SU-DHL-6 (cell line): ENCODE results near the gene OSCAR.

ENCODE experiments used
- H2AFZ ChIP-seq: fragments of 200-600 bp; sonication (generic); 2 replicates; pipeline ENCODE4 v1.6.1; 2014; ENCODE audit warnings: low read depth, mild to moderate bottlenecking, moderate library complexity, mixed read lengths, antibody characterized with exemption, low read length; ENCODE audit not compliant: severe bottlenecking
- H3F3A ChIP-seq: fragments of 200-600 bp; shearing (Covaris generic); 2 replicates; pipeline ENCODE4 v1.6.0; 2016; ENCODE audit warnings: antibody characterized with exemption, mild to moderate bottlenecking; ENCODE audit not compliant: insufficient read depth
- H3K27ac ChIP-seq: fragments of 200-600 bp; sonication (generic); 2 replicates; pipeline ENCODE4 v1.5.1; 2016; ENCODE audit warnings: low read depth, mild to moderate bottlenecking, low read length, moderate library complexity, mixed read lengths
- H3K27me3 ChIP-seq: fragments of 200-600 bp; sonication (generic), shearing (Covaris generic); 2 replicates; pipeline ENCODE4 v1.6.0; 2014; ENCODE audit warnings: mild to moderate bottlenecking, low read length
- H3K36me3 ChIP-seq: fragments of 200-600 bp; sonication (generic); 2 replicates; pipeline ENCODE4 v1.6.1; 2014; ENCODE audit warnings: mild to moderate bottlenecking, low read length, mixed read lengths
- H3K4me2 ChIP-seq: fragments of 300-600, 200-600 bp; shearing (Covaris generic), sonication (generic); 2 replicates; pipeline ENCODE4 v1.6.0; 2014; ENCODE audit warnings: low read length, low read depth, mild to moderate bottlenecking; ENCODE audit not compliant: poor library complexity, severe bottlenecking
- H3K4me3 ChIP-seq: fragments of 200-600 bp; sonication (generic); 2 replicates; pipeline ENCODE4 v1.5.1; 2014; ENCODE audit warnings: antibody characterized with exemption, low read length, mild to moderate bottlenecking, mixed read lengths; ENCODE audit not compliant: insufficient read depth, poor library complexity, severe bottlenecking
- H3K79me2 ChIP-seq: fragments of 200-600 bp; sonication (generic); 2 replicates; pipeline ENCODE4 v1.6.1; 2014; ENCODE audit warnings: mild to moderate bottlenecking, low read length, moderate library complexity; ENCODE audit not compliant: insufficient read depth
- H3K9ac ChIP-seq: fragments of 200-600 bp; sonication (generic); 2 replicates; pipeline ENCODE4 v1.7.0; 2014; ENCODE audit warnings: mild to moderate bottlenecking, low read length
- H3K9me2 ChIP-seq: fragments of 200-600 bp; sonication (generic); replicated peaks from 2 replicates; pipeline ENCODE4 v1.6.1; 2014; ENCODE audit warnings: low read length; ENCODE audit not compliant: insufficient read depth
- H3K9me3 ChIP-seq: fragments of 200-600 bp; sonication (generic); 2 replicates; pipeline ENCODE4 v1.6.1; 2014; ENCODE audit warnings: low read length, mixed read lengths; ENCODE audit not compliant: insufficient read depth
- H4K20me1 ChIP-seq: fragments of 200-600 bp; sonication (generic); 2 replicates; pipeline ENCODE4 v1.6.1; 2014; ENCODE audit warnings: low read depth, mild to moderate bottlenecking, antibody characterized with exemption, low read length, moderate library complexity, mixed read lengths
- EZH2phosphoT487 ChIP-seq: fragments of 200-600 bp; sonication (generic), shearing (Covaris generic); conservative IDR thresholded peaks from 2 replicates; pipeline ENCODE4 v1.6.1; 2018; ENCODE audit warnings: mild to moderate bottlenecking, antibody characterized with exemption, low read length, moderate library complexity, mixed read lengths
- TF ChIP-seq, protein P1 (sequence below): fragments of 200-600 bp; sonication (generic); IDR thresholded peaks from one replicate; pipeline ENCODE4 v1.5.1; 2017; ENCODE audit warnings: antibody characterized with exemption, mild to moderate bottlenecking, low read length, moderate library complexity; ENCODE audit not compliant: insufficient read depth, poor library complexity, severe bottlenecking

OSCAR gene

DNA sequence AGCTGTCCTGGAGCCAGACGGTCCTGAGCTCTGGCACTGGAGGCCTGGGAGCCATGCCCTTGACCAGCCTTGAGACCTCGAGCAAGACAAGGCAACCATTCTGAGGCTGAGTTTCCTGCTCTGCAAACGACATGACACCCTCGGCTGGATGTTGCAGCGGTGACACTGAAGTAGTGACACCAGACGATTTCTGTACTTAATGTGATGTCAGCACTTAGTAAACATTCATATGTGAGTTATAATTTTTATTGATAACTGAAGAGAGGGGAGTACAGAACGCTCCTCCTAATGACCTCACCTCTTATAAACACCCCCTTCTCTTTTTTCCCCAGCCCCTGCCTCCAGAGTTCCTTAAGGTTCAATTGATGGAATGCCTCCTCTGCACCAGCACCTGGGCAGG is 7.9 kb upstream of the OSCAR start:
- H3K4me2 ChIP-seq = no peak overlapping the region
- H3K36me3 ChIP-seq = no peaks in the 10 kb centered on the region
- H3K4me3 ChIP-seq = no peak overlapping the region
- H2AFZ ChIP-seq = no peak overlapping the region
- no peaks in the 10 kb centered on the region for H3K9me3 ChIP-seq
- H3F3A ChIP-seq = no peaks in the 10 kb centered on the region
- H3K9ac ChIP-seq = no peak overlapping the region
- no peaks in the 10 kb centered on the region for H3K9me2 ChIP-seq
- H4K20me1 ChIP-seq = no peaks in the 10 kb centered on the region
- TF ChIP-seq, protein P1, sequence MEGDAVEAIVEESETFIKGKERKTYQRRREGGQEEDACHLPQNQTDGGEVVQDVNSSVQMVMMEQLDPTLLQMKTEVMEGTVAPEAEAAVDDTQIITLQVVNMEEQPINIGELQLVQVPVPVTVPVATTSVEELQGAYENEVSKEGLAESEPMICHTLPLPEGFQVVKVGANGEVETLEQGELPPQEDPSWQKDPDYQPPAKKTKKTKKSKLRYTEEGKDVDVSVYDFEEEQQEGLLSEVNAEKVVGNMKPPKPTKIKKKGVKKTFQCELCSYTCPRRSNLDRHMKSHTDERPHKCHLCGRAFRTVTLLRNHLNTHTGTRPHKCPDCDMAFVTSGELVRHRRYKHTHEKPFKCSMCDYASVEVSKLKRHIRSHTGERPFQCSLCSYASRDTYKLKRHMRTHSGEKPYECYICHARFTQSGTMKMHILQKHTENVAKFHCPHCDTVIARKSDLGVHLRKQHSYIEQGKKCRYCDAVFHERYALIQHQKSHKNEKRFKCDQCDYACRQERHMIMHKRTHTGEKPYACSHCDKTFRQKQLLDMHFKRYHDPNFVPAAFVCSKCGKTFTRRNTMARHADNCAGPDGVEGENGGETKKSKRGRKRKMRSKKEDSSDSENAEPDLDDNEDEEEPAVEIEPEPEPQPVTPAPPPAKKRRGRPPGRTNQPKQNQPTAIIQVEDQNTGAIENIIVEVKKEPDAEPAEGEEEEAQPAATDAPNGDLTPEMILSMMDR = no peak
- TF ChIP-seq EZH2phosphoT487 = no peak
- no peak overlapping the region for H3K27ac ChIP-seq
- no peaks in the 10 kb centered on the region for H3K27me3 ChIP-seq
- peaks cover 8% of the 10 kb centered on the region for H3K79me2 ChIP-seq

DNA sequence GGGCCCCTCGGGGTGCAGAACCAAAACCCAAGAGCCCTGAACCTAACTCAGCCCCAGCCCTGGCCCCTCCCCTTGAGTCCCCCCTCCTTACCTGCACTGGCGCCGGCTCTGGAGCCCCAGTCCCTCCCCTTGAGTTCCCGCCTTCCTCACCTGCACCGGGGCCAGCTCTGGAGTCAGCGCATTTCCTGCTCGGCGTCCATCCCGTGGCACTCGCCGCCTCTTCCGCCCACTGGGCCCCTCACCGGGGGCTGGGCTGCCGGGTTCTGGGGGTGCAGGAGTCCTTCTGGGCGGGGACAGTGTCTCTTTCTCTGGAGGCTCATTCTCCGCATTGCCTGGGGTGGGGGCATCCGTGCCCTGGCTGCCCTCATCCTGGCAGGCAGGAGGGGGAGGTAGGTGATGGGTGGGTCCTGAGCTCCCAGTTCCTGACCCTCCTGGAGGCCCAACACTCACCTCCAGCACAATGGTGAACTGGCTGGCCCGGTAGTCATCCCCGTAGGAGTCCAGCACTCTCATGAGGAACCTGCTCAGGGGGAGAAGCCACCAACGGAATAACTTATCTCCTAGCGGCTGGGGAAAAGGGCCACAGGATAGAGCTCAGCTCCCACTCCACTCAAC is 7.4 kb upstream of the OSCAR start:
- no peaks in the 10 kb centered on the region for H3K36me3 ChIP-seq
- H3K9ac ChIP-seq = no peak overlapping the region
- TF ChIP-seq, protein P1 = no peak
- no peak for TF ChIP-seq EZH2phosphoT487
- no peak overlapping the region for H3K4me3 ChIP-seq
- no peaks in the 10 kb centered on the region for H3K9me3 ChIP-seq
- no peak overlapping the region for H3K4me2 ChIP-seq
- H3F3A ChIP-seq = no peaks in the 10 kb centered on the region
- H2AFZ ChIP-seq = no peak overlapping the region
- H4K20me1 ChIP-seq = no peaks in the 10 kb centered on the region
- H3K79me2 ChIP-seq = peaks cover 13% of the 10 kb centered on the region
- H3K27me3 ChIP-seq = no peaks in the 10 kb centered on the region
- H3K27ac ChIP-seq = no peak overlapping the region
- H3K9me2 ChIP-seq = no peaks in the 10 kb centered on the region

DNA sequence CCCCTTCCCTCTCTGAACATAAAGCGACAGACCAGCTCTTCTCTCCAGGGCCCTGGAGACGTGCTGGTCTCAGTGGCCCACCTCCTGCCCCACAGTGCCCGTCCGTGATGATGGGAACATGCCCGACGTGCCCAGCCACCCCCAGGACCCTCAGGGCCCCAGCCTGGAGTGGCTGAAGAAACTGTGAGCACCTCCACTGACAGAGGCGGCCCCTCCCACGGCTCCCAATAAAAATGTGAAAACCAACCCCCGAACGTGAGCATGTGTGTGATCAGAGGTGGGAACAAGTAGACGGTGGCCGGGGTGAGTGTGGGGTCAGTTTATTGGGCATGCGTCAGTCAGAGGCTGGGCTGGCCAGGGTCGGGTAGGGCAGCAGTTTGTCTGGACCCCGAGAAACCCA is 6.1 kb upstream of the OSCAR start:
- Histone ChIP-seq H3K27me3 (no peaks in the 10 kb centered on the region), H4K20me1 (no peaks in the 10 kb centered on the region), H3F3A (no peaks in the 10 kb centered on the region), H3K4me2 (no peak overlapping the region), H3K36me3 (no peaks in the 10 kb centered on the region), H3K9me3 (no peaks in the 10 kb centered on the region), H3K27ac (no peak overlapping the region), H3K4me3 (no peak overlapping the region), H3K9ac (no peak overlapping the region), H3K9me2 (no peaks in the 10 kb centered on the region), H3K79me2 (peaks cover 16% of the 10 kb centered on the region), H2AFZ (no peak overlapping the region)
- TF ChIP-seq EZH2phosphoT487 = no peak
- TF ChIP-seq, protein P1 = no peak
